Measurements from ENCODE around the gene KCNIP4.

The KCNIP4 gene

GRCh38 chr4:21699446-21699845, 249.1 kb downstream of the KCNIP4 start:
- no peak for DNase-seq

GRCh38 chr4:21697583-21697982, 251.0 kb downstream of the KCNIP4 start:
- DNase-seq = peak in 3 of 58 donors; percentile 0 to 25 (median 2)

DNA sequence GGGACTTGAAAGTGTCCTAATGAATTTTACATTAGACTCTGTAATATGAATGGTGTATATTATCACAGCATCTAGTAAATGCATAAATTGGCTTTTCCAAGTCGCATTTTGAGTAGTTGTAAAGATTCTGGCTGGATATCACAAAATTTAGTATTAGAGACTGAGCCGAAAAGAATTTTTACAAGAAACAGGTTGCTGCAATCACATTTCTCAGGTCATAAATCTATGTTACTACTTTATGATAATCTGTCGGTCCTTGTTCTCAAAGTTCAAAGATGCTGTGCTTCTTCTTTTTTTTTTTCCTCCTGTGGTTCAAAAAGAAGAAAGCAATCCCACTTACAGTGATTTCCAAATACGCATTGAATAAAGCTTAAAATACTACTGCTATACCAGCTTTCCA, 253.4 kb downstream of the KCNIP4 start:
- no peak for DNase-seq

DNA sequence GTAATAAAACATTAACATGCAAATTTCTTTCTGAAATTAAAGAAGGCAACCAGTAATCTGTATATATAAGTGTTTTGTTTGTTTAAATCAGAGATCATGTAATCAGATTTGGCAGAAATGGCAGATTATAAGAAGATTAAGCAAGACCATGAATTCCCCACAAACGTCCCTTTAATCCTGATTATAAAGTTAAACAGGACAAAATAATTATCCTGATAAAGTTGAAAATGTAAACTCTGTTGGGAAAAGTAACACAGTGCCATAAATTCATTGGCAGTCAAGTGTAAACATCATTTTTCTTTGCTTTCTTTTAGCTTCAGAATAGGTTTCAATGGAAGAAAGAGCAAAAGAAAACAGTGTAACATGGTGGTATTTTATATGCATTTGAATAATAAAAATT, 256.3 kb downstream of the KCNIP4 start:
- no peak for DNase-seq

DNA sequence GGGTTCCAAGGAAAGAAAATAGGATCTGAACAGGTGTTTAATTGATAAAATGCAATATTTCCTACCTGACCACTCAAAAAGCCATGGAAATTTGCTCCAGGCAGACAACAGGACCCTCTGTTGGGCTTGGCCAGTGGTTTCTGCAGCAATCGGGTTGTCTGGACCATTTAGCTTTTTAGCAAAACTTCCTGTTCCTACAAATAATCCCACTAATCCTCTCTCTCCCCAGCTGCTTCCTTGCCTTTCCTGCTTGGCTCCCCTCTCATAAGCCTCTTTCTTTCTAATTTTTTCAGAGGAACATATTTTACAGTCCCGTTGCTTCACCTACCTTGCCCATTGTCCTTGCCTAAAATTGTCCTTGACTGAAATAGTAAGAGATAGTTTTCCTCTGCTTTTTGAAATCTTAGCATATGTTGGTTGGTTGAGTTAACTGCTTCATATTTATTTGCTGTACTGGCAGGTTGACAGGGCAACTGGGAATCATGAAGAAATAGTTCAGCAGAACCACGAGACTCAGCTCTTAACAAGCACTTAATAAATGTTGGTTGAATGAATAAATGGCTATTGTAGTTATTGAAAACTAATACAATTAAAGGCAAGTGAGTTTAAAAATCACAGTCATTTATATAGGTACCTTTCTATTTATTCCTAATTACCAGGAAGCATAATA, 259.8 kb downstream of the KCNIP4 start:
- DNase-seq = no peak

DNA sequence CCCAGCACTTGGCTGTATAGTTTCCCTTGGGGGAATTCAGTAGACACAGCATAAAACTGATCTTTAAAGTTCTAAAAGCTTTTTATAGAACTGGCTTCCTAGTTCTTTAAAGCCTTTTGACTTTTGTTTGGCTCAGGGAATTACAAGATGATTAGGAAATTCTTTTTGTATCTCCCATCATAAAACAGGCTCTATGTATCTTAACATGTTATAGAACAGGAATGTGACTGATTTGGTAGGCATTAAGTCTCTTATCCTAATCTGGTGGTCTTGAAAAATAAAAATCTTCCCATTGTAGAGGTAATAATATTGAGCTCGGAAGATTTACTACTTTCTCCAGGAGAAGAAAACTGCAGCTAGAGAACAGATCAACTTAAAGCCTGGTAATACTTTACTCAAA, 262.7 kb downstream of the KCNIP4 start:
- DNase-seq = no peak

DNA sequence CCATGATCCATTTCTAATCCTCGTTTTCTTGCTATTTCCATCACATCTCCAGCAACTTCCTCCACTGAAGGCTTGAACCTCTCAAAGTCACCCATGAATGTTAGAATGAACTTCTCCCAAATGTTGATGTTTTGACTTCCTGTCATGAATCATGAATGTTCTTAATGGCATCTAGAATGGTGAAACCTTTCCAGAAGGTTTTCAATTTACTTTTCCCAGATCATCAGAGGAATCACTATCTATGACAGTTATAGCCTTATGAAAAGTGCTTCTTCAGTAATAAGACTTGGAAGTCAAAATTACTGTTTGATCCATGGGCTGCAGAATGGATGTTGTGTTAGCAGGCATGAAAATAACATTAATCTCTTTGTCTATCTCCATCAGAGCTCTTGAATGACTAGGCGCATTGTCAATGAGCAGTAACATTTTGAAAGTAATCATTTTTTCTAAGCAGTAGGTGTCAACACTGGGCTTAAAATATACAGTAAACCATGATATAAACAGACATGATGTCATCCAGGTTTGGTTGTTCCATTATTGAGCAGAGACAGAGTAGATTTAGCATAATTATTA, 268.2 kb downstream of the KCNIP4 start:
- no peak for DNase-seq

GRCh38 chr4:21678711-21679110, 269.9 kb downstream of the KCNIP4 start:
- no peak for DNase-seq

GRCh38 chr4:21677173-21677572, 271.4 kb downstream of the KCNIP4 start:
- DNase-seq = peak in 2 of 58 donors; percentile 5 to 14

DNA sequence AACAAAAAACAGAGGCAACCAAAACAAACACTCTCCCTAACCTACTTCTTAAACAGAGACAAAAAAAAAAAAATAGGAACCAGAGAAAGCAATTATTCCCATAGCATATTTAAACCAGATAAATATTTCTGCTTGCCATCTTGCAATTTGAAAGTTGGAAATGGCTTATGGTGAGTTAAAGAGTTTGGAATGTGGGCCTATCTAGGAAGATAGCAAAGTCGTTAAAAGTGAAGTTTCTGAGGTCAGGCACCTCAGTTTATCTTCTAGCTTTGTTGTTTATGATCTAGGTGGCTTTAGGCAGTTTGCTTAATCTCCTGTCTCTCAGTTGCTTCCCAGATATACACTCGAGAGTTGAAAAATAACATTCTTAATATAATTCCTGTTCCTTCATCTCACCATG, 284.2 kb downstream of the KCNIP4 start:
- DNase-seq = no peak

- DNase-seq = no peak
Observed at GRCh38 chr4:21656832-21657231, 291.7 kb downstream of the KCNIP4 start.

DNA sequence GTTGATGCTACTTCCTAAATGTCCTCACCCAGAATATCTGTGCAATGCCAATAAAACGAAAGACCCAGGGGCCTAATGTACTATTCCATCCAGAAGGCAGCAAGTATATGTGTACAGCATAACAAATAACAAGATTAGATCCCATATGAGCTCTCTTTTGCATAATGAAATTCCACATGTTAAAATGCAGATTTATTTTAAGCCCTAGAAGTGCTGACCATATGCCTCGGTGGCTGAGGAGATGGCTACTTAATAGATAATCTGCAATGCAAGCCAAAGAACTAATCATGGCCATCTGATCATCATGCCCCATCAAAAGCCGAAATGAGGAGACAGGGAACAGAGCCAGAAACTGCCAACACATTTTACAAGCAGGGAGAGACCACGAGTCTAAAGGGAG, 293.5 kb downstream of the KCNIP4 start:
- no peak for DNase-seq

DNA sequence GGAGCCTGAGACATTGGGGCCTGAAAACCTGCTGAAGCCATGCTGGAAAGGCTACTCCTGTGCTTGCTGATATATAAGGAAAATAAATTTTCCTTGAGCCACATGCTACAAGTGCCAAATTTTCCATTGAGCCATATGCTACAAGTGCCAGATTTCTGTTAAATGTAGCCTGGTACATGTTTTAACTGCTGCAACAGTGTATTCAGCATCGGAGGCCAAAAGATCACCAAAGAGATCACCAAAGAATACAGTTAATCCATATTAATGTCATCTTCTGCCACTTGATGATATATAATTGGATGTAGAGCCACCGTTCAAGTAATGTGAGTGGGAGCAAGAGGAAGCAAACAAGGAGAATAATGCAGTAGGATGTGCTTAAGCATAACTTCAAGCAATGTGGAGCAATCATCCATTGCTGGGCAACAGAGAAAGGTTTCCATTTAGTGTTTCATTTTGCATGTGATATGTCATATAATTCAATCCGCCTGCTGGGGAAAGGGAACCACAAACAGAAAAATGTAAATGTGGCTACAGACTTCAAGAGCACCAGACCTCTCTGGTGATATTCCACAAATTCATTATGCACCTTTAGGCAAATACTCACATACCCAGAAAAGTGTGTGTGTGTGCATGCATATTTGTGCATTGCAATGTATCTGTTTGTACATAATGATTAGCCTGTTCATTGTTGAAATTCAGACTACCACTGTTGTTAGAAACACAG, 295.9 kb downstream of the KCNIP4 start:
- DNase-seq = no peak

GRCh38 chr4:21649391-21650090, 299.0 kb downstream of the KCNIP4 start:
- DNase-seq = no peak

DNA sequence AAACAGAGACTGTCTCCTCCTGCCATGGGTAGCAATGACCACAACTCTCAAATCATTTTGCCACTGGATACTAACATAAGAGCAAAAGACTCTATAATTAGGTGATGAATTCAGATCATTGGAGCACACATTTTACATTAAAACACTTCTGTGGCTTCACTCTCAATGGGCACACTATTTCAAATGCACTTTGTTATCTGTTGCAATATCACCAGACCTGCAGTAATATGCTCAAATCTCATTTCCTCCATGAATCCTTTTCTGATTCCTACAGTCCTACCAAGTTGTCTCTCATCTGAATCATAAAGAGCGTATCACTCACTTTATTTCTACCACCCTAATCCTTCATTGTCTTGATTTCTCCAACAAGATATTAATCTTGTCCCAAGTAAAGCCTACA, 302.8 kb downstream of the KCNIP4 start:
- no peak for DNase-seq

DNA sequence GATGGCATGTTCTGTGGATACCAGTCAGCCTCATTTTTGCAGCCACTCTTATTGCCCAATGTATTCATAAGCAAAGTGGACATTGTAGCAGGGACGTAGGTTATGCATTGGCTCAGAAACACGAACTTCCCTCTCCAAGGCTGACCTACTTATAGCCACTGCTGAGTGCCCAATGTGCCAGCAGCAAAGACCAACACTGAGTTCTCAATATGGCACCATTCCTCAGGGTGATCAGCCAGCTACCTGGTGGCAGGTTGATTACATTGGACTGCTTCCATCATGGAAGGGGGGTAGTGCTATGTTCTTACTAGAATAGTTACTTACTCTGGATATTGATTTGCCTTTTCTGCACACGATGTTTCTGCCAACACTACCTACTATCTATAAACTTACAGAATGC, 306.9 kb downstream of the KCNIP4 start:
- DNase-seq = no peak

DNA sequence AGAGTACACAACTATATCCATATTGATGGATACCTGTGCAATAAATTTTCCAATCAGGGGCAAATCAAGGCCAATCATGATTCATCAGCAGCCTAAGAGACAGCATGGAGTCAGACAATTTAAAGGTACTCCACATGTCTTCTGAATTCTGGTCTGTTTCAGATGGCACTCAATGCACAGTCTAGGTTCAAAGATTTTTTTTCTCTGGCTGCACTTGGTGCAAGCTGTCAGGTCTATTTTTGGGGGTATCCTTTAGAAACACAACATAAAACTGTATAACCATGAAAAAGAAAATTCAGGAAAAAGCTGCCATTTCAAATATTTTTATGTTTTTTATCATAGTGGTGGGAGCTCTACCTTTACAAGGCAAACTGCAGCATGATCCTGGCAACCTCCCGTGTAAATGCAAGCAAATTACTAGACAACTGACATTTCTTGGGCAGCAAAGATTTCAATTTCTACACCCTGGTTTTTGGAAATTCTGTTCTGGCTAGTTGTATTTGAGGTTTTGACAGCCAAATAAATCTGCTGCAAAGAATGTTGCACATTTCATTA, 310.3 kb downstream of the KCNIP4 start:
- DNase-seq = no peak

DNA sequence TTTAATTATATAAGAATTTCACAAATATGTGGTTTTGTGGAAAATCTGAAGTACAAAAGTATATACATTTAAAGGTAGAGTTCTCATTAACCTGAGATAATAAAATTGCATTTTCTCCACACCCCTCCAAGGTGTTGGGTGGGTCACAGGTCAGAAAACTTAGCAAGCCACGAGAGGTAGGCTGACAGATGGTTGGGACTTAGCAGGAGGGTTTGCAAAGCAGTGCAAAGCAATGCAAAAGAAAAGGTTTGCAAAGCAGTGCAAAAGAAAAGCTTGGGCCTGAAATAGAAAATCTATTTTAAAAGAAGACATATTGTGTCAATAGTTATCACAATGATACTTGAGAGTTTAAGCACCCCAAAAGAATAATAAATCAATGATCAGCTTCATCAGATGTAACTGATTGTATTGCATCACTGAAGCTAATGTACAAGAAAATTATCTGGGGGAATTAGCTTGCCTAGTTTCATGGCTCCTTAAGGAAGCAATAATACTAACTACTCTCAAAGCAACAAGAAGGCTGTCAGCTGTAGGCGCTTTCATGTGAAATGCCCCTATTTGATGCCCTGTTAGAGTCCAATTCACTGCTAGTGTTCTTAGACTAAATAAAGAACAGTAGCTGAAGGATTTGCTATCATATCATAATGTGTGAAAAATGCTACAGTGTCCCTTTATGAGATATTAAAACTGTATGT, 319.5 kb downstream of the KCNIP4 start:
- DNase-seq = no peak

DNA sequence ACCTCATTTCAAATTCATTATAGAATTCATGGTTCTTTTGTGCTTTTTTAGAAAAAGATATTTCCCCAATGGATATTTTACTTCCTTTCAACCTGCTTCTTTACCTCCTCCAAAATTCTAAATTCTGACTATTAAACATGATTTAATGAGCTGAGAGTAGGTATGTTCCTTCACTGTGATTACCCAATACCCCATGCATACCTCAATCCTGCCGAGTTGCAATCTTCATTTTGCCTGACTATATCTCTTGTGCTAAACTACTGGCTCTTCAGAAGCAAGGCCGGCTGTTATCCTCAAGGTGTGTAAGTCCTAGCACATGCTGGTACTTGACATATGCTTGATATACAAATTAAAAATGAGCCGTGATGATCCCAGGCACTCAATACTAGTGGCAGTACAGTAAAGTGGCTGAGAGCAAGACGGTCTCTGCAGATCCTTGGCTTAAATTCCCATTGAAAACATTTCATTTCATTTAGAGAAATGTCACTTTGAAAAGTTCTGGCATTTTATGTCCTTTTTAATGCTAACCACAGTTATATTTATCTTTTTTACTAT, 320.4 kb downstream of the KCNIP4 start:
- DNase-seq = no peak

GRCh38 chr4:21625447-21625846, 323.1 kb downstream of the KCNIP4 start:
- no peak for DNase-seq

DNA sequence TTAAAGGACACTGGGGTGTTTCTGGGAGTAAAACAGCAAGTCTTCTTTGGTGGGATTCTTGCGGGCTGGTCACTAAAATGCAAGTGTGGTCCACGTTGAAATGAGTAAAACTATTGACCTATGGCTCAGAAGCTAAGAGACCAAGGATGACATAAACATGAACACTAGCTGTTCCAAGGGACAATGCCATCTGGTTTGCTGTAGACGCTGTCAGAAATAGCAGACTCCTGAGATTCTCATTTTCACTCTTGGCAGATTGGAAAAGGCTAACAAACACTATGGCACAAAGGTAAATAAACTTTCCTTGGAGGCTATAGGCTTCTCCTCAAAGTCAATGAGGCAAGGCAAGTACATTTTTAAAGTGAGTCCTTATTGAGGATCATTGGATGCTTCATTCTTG, 343.6 kb downstream of the KCNIP4 start:
- no peak for DNase-seq
